PC-3 (cell line): ENCODE data around the gene TNRC6B. TPM values are rescaled to one million over a fixed set of nuclear protein-coding genes. Genes with fewer than 3 reads are reported as not detected.

ENCODE experiments used
- ATAC-seq: fragments of 200-7000 bp; cut with Tn5 transposase; 2 replicates; pipeline ENCODE4 v1.9.1; 2020; ENCODE audit warnings: mild to moderate bottlenecking, moderate library complexity
- BruUV-seq: library from RNA; stranded (reverse); fragments of 400-500 nt; replicated peaks from 2 replicates; lab custom pipeline; 2021; lab: Mats Ljungman, UMichigan
- CTCF ChIA-PET: fragments of 300-600 bp; sonication (Branson Sonifier 250); formaldehyde crosslinking; loops from one replicate; lab custom pipeline; 2022; ENCODE audit warnings: antibody characterized with exemption; lab: Charles Lee
- POLR2A ChIA-PET: fragments of 300-600 bp; sonication (Branson Sonifier 250); formaldehyde crosslinking; loops from one replicate; lab custom pipeline; 2022; ENCODE audit warnings: antibody characterized with exemption; ENCODE audit not compliant: unreplicated experiment; lab: Charles Lee
- DNase-seq: peaks from one replicate; pipeline ENCODE4 v3.0.0-alpha.2; 2015
- H2AFZ ChIP-seq: fragments of 300-600 bp; sonication (generic); 2 replicates; pipeline ENCODE4 v1.6.0; 2016; ENCODE audit warnings: antibody characterized with exemption, low read length
- H3F3A ChIP-seq: fragments of 300-600 bp; sonication (generic); one replicate; pipeline ENCODE4 v1.6.0; 2017; ENCODE audit warnings: antibody characterized with exemption, low read length, control low read depth, mild to moderate bottlenecking; ENCODE audit not compliant: unreplicated experiment
- H3K27ac ChIP-seq: fragments of 300-600 bp; sonication (generic); 2 replicates; pipeline ENCODE4 v1.5.1; 2016; ENCODE audit warnings: mild to moderate bottlenecking, low read length
- H3K27me3 ChIP-seq: fragments of 300-600 bp; sonication (generic); 2 replicates; pipeline ENCODE4 v1.6.1; 2016; ENCODE audit warnings: low read length, mixed read lengths
- H3K36me3 ChIP-seq: fragments of 300-600 bp; sonication (generic); 2 replicates; pipeline ENCODE4 v1.6.1; 2016; ENCODE audit warnings: low read depth, mixed run types, low read length, mixed read lengths
- H3K4me1 ChIP-seq: fragments of 300-600 bp; sonication (generic); 2 replicates; pipeline ENCODE4 v1.5.1; 2016; ENCODE audit warnings: low read length; ENCODE audit not compliant: insufficient read depth
- H3K4me2 ChIP-seq: fragments of 300-600 bp; sonication (generic); 2 replicates; pipeline ENCODE4 v1.6.0; 2016; ENCODE audit warnings: low read length
- H3K4me3 ChIP-seq: fragments of 300-600 bp; sonication (generic); 2 replicates; pipeline ENCODE4 v1.5.1; 2016; ENCODE audit warnings: mild to moderate bottlenecking, low read length, mixed read lengths
- H3K79me2 ChIP-seq: fragments of 300-600 bp; sonication (generic); 2 replicates; pipeline ENCODE4 v1.6.1; 2017; ENCODE audit warnings: low read length, mixed read lengths
- H3K9ac ChIP-seq: fragments of 300-600 bp; sonication (generic); 2 replicates; pipeline ENCODE4 v1.6.0; 2016; ENCODE audit warnings: mild to moderate bottlenecking, low read length
- H3K9me2 ChIP-seq: fragments of 300-600 bp; sonication (generic); replicated peaks from 2 replicates; pipeline ENCODE4 v1.6.1; 2016; ENCODE audit warnings: mixed run types, low read length, mixed read lengths
- H3K9me3 ChIP-seq: fragments of 300-600 bp; sonication (generic); 2 replicates; pipeline ENCODE4 v1.6.1; 2016; ENCODE audit warnings: low read length, mixed read lengths
- H4K20me1 ChIP-seq: fragments of 300-600 bp; sonication (generic); 2 replicates; pipeline ENCODE4 v1.6.1; 2016; ENCODE audit warnings: low read length, mixed read lengths
- EZH2 ChIP-seq: fragments of 300-600 bp; sonication (generic); IDR thresholded peaks from one replicate; pipeline ENCODE4 v1.6.1; 2017; ENCODE audit warnings: antibody characterized with exemption, mild to moderate bottlenecking, low read length; ENCODE audit not compliant: unreplicated experiment
- EZH2phosphoT487 ChIP-seq: fragments of 300-600 bp; sonication (generic); IDR thresholded peaks from 2 replicates; pipeline ENCODE4 v1.6.1; 2018; ENCODE audit warnings: mild to moderate bottlenecking, antibody characterized with exemption, low read length, borderline replicate concordance
- intact Hi-C: fragments of 100-400 bp; cut with micrococcal nuclease; formaldehyde crosslinking; loops from 2 replicates; pipeline ENCODE4 v1.9.0; 2023
- total RNA-seq: library from RNA; depleted of rRNA; stranded (reverse); fragments of >200 nt; gene quantifications from 2 replicates; pipeline ENCODE4 v1.2.3, GENCODE V29; 2014; rRNA removed
- TF ChIP-seq, protein P1 (sequence below): fragments of 300-600 bp; sonication (generic); conservative IDR thresholded peaks from 2 replicates; pipeline ENCODE4 v1.5.1; 2017; ENCODE audit warnings: antibody characterized with exemption, low read depth, mild to moderate bottlenecking, low read length

TNRC6B gene
- total RNA-seq, 1 experiment from 2014 or later = 21.3 TPM

DNA sequence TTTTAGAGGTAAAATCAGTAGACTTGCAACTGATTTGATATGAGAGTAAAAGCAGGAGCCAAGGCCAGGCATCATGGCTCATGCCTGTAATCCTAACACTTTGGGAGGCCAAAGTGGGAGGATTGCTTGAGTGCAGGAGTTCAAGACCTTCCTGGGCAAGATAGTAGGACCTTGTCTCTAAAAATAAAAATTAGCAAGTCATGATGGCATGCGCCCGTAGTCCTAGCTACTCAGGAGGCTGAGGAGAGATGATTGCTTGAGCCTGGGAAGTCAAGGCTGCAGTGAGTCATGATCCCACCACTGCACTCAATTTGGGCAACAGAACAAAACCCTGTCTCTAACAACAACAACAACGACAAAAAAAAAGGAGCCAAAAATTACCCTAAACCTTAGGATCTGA lies 206.2 kb downstream of the TNRC6B start:
- H3K4me3 ChIP-seq = no peak overlapping the region
- CTCF ChIA-PET = no interaction called here

DNA sequence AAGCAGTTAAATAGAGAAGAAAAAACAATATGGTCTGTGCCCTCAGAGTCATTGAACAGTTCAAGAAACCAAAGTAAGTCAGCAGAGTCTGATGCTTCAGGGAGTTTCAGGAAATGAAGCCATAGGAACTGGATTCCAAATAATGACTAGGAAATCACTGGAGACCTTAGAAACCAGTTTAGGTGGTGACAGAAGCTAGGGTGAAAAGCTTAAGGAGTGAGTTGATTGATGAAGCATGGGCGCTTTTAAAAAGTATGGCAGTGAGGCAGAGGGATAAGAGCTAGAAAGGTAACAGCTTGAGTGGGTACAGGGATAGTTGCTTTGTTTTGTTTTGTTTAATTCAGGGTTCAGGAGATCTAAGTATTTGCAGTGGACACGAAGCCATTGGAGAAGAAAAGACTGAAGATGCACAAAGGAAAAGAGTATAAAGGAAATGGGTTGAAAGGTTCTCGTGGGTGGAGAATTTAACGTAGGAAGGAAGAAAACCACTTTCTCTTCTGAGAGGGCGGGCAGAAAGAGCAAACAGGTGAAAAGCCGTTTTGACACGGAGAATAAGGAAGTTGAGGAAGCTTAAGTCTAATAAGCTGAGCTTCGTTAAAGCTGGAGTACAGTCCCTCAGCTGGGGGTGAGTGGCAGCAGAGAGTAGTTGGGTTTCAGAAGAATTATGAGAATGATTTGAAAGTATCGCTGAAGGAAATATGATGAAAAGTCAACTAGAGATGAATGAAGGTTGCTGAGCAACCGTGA lies 207.5 kb downstream of the TNRC6B start:
- H3K9me3 ChIP-seq = no peaks in the 10 kb centered on the region
- no peak overlapping the region for H3K4me3 ChIP-seq
- no peaks in the 10 kb centered on the region for H3K36me3 ChIP-seq
- intact Hi-C loops = no loop called here
- no peak overlapping the region for H2AFZ ChIP-seq
- no peak overlapping the region for H3K27ac ChIP-seq
- H3K9ac ChIP-seq = no peak overlapping the region
- H3K4me1 ChIP-seq = peaks cover 5% of the 10 kb centered on the region; the same call in 1 of the 2 replicates
- no peaks in the 10 kb centered on the region for H4K20me1 ChIP-seq
- H3K4me2 ChIP-seq = no peak overlapping the region
- POLR2A ChIA-PET = no interaction called here
- no peak for ATAC-seq
- no peaks in the 10 kb centered on the region for H3F3A ChIP-seq
- H3K9me2 ChIP-seq = no peaks in the 10 kb centered on the region
- CTCF ChIA-PET = no interaction called here
- no peak for DNase-seq
- H3K79me2 ChIP-seq = peaks cover 7% of the 10 kb centered on the region; the same call in 1 of the 2 replicates
- BruUV-seq = no TSS peak
- H3K27me3 ChIP-seq = no peaks in the 10 kb centered on the region
- no peak for TF ChIP-seq EZH2
- TF ChIP-seq EZH2phosphoT487 = no peak
- TF ChIP-seq, protein P1, sequence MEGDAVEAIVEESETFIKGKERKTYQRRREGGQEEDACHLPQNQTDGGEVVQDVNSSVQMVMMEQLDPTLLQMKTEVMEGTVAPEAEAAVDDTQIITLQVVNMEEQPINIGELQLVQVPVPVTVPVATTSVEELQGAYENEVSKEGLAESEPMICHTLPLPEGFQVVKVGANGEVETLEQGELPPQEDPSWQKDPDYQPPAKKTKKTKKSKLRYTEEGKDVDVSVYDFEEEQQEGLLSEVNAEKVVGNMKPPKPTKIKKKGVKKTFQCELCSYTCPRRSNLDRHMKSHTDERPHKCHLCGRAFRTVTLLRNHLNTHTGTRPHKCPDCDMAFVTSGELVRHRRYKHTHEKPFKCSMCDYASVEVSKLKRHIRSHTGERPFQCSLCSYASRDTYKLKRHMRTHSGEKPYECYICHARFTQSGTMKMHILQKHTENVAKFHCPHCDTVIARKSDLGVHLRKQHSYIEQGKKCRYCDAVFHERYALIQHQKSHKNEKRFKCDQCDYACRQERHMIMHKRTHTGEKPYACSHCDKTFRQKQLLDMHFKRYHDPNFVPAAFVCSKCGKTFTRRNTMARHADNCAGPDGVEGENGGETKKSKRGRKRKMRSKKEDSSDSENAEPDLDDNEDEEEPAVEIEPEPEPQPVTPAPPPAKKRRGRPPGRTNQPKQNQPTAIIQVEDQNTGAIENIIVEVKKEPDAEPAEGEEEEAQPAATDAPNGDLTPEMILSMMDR = no peak

More for the DNA sequence above, 206.2 kb downstream of the TNRC6B start:
- intact Hi-C loops = no loop called here
- H3K27ac ChIP-seq = no peak overlapping the region
- no peaks in the 10 kb centered on the region for H3F3A ChIP-seq
- H2AFZ ChIP-seq = no peak overlapping the region
- no peak overlapping the region for H3K9ac ChIP-seq
- H3K9me3 ChIP-seq = no peaks in the 10 kb centered on the region
- H4K20me1 ChIP-seq = no peaks in the 10 kb centered on the region
- H3K4me2 ChIP-seq = no peak overlapping the region
- H3K9me2 ChIP-seq = no peaks in the 10 kb centered on the region
- no TSS peak for BruUV-seq
- peaks cover 5% of the 10 kb centered on the region; the same call in 1 of the 2 replicates for H3K4me1 ChIP-seq
- POLR2A ChIA-PET = no interaction called here
- ATAC-seq (no peak), DNase-seq (no peak)
- peaks cover 12% of the 10 kb centered on the region; the same call in 1 of the 2 replicates for H3K79me2 ChIP-seq
- TF ChIP-seq EZH2 = no peak
- TF ChIP-seq, protein P1 = no peak
- no peak for TF ChIP-seq EZH2phosphoT487
- no peaks in the 10 kb centered on the region for H3K36me3 ChIP-seq
- H3K27me3 ChIP-seq = no peaks in the 10 kb centered on the region

Other genes starting within 250 kb of the TNRC6B start
- gene TMA7B, start 217.5 kb upstream of the TNRC6B start, total RNA-seq = not detected in 2 replicates
- gene FAM83F, start 183.0 kb upstream of the TNRC6B start, total RNA-seq = 5.5 and 9.2 TPM in 2 replicates
- 72.6 and 93.8 TPM in 2 replicates for gene ADSL, start 168.6 kb downstream of the TNRC6B start, total RNA-seq
- gene SGSM3, start 192.7 kb downstream of the TNRC6B start, total RNA-seq = 45.0 and 53.9 TPM in 2 replicates